Vagina (tissue), 2 donors: Measurements from ENCODE around the gene RNPEP.

Source experiments
- CTCF ChIP-seq, 3 experiments: fragments of 450-650 bp in 2 of 3; fragments of 200-600 bp in 1 of 3; sonication (generic) in 1 of 3; IDR thresholded peaks; one replicate each; pipeline ENCODE4 v1.5.1; 2017 to 2019; ENCODE audit warnings: antibody characterized with exemption in 3 of 3, mild to moderate bottlenecking in 2 of 3, moderate library complexity in 2 of 3
- POLR2A ChIP-seq, 2 donors: fragments of 450-650 bp; IDR thresholded peaks; one replicate each; pipeline ENCODE4 v1.6.1; 2017; ENCODE audit warnings: antibody characterized with exemption in 2 of 2, mild to moderate bottlenecking in 2 of 2, moderate library complexity in 2 of 2

GRCh38 chr1:202002507-202002906 is 20.1 kb downstream of the RNPEP start:
- TF ChIP-seq POLR2A (IDR thresholded peaks at IDR 0.05): no peak
- no peak for TF ChIP-seq CTCF (IDR thresholded peaks at IDR 0.05)
